HPDE6-E6E7 (cell line): Measurements from ENCODE around the gene TARBP2.
A peak's percentile ranks its signal among the peaks of the same experiment; 100 is the strongest.
"Not testable (repeated sequence)": the region's sequence is repeated elsewhere in the genome, so short reads cannot be mapped to it uniquely, and the experiment has no call there.

Source experiments
- DNase-seq: peaks from one replicate; pipeline ENCODE4 v3.0.0; 2011; ENCODE audit warnings: missing footprints; ENCODE audit errors: extremely low spot score

The TARBP2 gene

GRCh38 chr12:53474819-53475218 lies 26.3 kb upstream of the TARBP2 start:
- no peak for DNase-seq

- no peak for DNase-seq
These were observed 24.3 kb upstream of the TARBP2 start for GRCh38 chr12:53476769-53477209.

- DNase-seq = no peak
These were observed 22.2 kb upstream of the TARBP2 start for GRCh38 chr12:53478865-53479264.

GRCh38 chr12:53479331-53479730 lies 21.8 kb upstream of the TARBP2 start:
- DNase-seq = no peak

GRCh38 chr12:53480491-53481442 lies 20.3 kb upstream of the TARBP2 start:
- DNase-seq = no peak

GRCh38 chr12:53481458-53481857 lies 19.6 kb upstream of the TARBP2 start:
- DNase-seq = not testable (repeated sequence)

GRCh38 chr12:53481939-53482586 lies 19.0 kb upstream of the TARBP2 start:
- no peak for DNase-seq

- DNase-seq = no peak
These were observed 18.4 kb upstream of the TARBP2 start for GRCh38 chr12:53482626-53483168.

- no peak for DNase-seq
These were observed 17.7 kb upstream of the TARBP2 start for GRCh38 chr12:53483225-53483978.

- DNase-seq = no peak
These were observed 17.1 kb upstream of the TARBP2 start for GRCh38 chr12:53483979-53484377.

- DNase-seq = no peak
These were observed 16.2 kb upstream of the TARBP2 start for GRCh38 chr12:53484686-53485575.

- no peak for DNase-seq
These were observed 14.9 kb upstream of the TARBP2 start for GRCh38 chr12:53485955-53486735.

GRCh38 chr12:53486736-53487487 lies 14.2 kb upstream of the TARBP2 start:
- DNase-seq = no peak

- no peak for DNase-seq
These were observed 11.7 kb upstream of the TARBP2 start for GRCh38 chr12:53489242-53489864.

GRCh38 chr12:53492188-53492587 lies 8.9 kb upstream of the TARBP2 start:
- DNase-seq = no peak

- peak; percentile 68 for DNase-seq
These were observed 8.1 kb upstream of the TARBP2 start for GRCh38 chr12:53492830-53493609.

GRCh38 chr12:53493610-53494391 lies 7.3 kb upstream of the TARBP2 start:
- DNase-seq = no peak
